DMS79 treated with DMSO at 0.1 percent for 48 hours (cell line): ENCODE data around the gene OR8D4.
"Not testable (repeated sequence)": the region's sequence is repeated elsewhere in the genome, so short reads cannot be mapped to it uniquely, and the experiment has no call there.

Experiments
- DNase-seq: peaks from one replicate; lab custom pipeline; 2025; lab: John Stamatoyannopoulos, UW

Gene OR8D4

DNA sequence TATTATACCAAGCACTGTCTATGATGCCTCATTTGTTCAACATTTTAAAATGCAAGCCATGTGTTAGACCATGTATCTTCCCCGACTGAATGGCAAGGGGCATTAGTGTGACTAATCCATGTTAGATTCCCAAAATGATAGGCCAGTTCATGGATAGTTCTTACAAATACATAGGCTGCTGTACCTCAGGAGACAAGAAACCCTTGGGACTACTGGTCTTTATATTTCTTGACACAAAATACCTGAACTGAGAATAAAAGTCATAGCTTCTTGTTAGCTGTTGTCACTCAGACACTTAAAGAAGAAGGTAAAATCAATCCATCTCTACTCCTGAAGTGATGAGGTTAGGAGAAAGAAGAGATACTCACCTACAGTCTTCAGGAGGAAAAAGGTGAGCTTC lies at the start of gene OR8D4:
OR8D4 (plus strand) TSS at position 301 of the 400 bp plus-strand sequence. CDS start 4,265 bp downstream, outside the sequence.
- DNase-seq, result no peak

DNA sequence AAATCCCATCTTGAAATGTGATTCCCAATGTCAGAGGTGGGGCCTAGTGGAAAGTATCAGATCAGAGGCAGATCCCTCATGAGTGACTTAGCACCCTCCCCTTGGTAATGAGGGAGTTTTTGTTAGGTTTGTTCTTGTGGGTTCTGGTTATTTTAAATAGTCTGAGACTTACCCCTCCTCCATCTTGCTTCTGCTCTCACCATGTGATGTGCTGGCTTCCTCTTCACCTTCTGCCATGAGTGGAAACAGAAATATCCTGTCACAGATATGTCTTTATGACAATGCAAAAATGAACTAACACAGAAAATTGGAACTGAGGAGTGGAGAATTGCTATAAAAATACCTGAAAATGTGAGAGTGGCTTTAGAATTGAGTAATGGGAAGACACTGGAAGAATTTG lies 49.6 kb upstream of the OR8D4 start:
- DNase-seq, result no peak

DNA sequence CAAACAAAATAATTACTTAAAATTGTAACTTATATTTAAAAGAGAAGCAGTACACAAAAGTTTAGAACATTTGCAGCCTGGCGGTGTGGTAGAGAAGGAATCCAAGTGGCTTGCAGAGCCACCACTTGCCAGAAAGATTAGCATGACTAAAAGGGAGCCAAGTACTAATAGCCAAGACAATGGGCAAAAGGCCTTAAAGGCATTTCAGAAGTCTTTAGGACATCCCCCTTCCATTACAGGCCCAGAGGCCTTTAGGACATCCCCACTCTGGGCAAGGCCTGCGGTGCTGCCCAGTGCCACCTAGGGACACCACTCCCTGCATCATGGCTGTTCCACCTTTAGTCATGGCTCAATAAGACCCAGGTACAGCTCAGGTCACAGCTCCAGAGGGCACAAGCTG lies 48.9 kb upstream of the OR8D4 start:
- no peak for DNase-seq

DNA sequence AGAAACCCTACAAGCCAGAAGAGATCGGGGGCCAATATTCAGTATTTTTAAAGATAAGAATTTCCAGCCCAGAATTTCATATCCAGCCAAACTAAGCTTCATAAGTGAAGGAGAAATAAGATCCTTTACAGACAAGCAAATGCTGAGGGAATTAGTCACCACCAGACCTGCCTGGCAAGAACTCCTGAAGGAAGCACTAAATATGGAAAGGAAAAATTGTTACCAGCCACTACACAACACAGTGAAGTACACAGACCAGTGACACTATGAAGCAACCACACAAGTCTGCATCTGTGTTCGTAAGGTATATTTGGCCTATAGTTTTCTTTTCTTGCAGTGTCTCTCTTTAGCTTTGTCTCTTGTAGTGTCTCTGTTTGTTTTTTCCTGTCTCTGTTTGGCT lies 45.5 kb upstream of the OR8D4 start:
- no peak for DNase-seq

DNA sequence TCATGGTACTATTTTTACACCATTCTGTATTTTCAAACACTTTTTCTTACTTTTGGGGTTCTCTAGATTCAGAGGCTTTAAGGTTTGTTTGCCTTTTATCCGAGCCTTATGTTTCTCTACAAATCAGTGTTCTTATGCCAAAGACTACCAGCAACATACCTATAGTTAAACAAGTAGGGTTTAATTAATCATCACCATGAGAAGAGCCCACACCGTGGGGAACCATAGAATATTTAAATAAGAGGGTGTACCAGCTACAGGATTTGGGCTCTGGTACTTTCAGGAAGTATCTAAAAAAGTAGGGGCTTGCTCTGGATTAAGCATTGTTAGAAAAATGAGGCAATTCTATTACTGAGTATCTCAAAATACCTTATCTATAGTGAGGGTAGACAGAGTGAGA lies 42.2 kb upstream of the OR8D4 start:
- DNase-seq, result no peak

DNA sequence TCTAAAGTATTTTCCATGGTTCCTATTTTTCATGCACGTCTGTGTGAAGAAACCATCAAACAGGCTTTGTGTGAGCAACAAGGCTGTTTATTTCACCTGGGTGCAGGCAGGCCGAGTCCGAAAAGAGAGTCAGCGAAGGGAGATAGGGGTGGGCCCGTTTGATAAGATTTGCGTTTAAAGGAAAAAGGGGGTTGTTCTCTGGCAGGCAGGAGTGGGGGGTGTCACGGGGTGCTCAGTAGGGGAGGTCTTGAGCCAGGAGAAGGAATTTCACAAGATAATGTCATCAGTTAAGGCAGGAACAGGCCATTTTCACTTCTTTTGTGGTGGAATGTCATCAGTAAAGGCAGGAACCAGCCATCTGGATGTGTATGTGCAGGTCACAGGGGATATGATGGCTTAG lies 36.7 kb upstream of the OR8D4 start:
- DNase-seq, result not testable (repeated sequence)

DNA sequence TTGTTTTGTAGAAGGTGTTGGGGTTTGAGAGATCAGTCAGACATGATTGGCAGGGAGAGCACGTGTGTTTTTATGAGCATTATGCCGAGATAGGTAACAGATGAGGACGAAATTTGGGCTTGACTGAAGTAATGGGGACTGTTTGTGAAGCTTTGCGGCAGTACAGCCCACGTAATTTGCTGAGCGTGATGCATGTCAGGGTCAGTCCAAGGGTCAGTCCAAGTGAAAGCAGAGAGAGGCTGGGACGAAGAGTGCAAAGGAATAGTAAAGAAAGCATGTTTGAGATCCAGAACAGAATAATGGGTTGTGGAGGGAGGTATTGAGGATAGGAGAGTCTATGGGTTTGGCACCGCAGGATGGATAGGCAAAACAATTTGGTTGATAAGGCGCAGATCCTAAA lies 34.2 kb upstream of the OR8D4 start:
- DNase-seq, result not testable (repeated sequence)

DNA sequence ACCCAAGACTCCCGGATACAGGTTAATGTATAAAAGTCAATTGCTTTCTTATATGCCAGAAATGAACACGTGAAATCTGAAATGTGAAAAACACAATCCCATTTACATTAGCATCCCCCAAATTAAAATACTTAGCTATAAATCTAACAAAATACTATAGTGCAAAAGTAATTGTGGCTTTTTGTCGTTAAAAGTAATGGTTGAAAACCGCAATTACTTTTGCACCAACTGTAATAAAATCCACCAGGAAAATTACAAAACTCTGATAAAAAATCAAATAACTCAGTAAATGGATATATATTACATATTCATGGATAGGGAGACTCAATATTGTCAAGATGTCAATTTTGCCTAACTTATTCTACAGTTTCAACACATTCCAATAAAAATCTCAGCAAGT lies 21.1 kb upstream of the OR8D4 start:
- DNase-seq, result no peak

DNA sequence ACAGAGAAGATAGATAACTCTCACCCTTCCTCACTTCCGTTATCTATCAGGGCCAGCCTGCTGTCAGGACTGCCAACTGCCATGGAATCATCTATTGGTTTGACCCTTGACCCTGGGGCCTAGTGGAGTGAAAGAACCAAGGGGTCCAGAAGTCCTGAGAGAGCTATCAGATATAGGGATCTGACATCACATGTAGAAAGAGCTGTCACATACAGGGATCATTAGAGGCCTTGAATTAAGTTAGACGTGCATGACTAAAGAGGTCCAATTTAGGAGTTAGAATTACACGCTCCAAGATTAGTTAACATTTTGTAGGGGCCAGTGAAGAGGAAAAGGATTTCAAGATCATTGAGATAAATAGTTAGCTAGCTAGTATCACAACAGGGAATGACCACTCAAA lies 16.4 kb upstream of the OR8D4 start, which contains the start of gene TMEM225:
TMEM225 (minus strand) TSS at position 101 of the 400 bp plus-strand sequence. CDS start 245 bp downstream, outside the sequence.
- DNase-seq, result no peak

DNA sequence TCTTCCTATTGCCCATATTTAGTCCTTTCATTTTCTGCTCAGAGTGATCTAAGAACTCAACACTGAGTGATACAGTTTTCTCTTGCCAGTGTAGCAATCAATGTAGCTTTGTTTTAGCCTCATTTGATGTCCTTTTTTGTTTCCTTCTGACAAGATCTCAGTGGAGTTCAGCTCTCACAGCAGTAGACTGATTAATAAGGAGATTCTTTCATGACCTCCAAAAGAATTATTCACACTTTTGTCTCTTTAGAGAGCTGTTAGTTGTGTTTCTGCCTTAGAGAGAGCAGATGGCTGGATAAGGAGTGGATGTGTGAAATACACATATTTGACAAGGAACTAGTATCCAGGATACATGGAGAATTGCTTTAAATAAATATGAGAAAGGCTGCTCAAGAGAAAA lies 9.9 kb upstream of the OR8D4 start:
- no peak for DNase-seq

DNA sequence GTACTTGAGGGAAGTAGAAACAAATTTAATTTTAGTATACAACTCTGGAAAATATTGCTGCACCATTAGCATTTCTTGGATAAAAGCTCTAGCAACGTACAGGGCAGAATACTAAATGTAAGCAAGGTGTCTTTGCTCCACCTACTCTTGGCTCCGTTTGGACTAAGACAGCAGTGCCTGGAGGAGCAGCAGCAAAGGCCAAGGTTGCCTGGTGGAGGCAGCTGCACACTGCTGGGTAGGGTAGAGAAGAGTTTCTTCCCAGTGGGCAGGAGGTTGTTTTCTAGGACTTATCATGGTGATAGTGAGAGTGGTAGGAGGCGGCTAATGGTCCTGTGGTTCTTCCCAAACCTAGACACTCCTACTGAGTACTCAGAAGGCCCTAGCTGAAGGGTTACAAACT lies 2.2 kb upstream of the OR8D4 start:
- no peak for DNase-seq

DNA sequence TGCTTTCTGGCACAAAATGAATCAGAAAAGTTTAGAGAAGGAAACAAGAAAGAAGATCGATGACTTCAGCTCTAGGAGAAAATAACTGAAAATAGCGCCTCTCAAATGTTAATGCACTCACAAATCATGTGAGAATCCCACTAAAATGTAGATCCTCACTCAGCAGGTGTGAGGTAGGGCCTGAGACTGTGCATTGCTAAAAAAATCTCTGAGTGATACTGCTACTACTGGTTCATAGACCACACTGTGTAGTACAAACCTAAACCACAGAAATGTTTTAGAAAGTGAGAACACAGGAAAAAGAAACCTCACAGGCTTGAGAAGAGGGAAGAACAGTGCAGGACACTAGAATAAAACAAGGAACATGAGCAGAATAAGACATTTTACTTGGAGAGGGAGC lies 2.0 kb downstream of the OR8D4 start:
- no peak for DNase-seq

DNA sequence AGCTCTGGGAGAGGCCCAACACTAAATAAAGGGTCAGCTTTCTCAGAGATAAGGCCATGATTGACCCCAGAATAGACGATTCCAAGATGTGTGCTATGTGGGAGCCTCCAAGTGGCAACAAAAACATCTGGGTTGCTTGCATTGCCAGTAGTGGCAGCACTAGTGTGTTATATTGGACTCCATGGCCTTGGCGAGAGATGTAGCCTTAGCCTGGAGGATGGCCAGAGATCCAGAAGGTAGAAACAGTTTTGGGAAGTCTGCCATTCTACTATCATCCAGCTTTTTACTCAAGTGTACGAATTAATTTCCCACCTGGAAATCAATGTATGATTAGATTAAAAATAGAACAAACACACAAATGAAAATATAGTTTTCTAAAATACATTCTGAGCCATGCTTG lies 3.0 kb downstream of the OR8D4 start:
- no peak for DNase-seq

DNA sequence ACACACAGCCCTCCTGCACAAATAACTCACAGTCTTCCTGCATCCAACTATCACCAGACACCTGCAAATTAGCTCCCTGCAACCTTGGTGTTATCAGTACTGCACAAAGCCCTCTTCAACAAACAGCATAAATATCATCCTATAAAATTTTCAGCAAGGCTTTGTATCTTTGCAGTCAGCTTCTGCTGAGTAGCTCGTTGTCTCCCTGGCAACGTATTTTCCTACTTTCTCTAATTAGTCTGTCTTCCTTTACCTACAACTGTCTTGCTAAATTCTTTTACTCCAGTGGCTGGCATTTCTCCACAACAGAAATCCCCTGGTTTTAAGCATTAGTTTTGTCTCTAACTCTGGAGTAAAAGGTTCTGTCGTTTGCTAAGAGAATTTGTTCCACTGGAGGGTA lies 3.9 kb downstream of the OR8D4 start:
- DNase-seq, result no peak

DNA sequence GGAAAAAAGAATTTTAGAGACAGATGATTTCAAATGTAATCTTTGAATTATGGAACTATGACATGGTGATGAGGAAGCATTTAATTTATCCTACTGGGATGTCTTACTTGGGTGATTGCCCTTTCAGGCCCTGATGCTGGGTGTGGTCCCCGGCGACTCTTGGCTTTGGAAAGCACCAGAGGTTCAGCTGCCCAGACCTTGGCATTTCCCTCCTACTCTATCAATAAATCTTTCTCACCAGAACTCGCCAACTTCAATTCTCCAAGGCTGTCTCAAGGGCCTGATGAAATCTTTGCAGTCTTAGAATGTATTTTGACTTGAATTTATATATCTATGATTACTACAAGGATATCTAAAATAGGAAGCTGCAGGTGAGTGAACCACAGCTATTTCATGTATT lies 19.0 kb downstream of the OR8D4 start:
- DNase-seq, result no peak

DNA sequence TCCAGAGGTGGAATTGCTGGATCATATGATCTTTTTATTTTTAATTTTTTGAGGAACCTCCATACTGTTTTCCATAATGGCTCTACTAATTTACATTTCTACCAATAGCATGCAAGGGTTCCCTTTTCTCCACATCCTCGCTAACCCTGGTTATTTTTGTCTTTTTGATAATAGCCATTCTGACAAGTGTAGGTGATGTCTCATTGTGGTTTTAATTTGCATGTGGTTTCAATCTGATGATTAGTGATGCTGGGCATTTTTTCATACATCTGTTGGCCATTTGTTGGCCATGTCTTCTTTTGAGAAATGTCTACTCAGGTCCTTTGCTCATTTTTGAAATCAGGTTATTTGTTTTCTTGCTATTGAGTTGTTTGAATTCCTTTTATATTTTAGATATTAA lies 22.1 kb downstream of the OR8D4 start:
- no peak for DNase-seq

DNA sequence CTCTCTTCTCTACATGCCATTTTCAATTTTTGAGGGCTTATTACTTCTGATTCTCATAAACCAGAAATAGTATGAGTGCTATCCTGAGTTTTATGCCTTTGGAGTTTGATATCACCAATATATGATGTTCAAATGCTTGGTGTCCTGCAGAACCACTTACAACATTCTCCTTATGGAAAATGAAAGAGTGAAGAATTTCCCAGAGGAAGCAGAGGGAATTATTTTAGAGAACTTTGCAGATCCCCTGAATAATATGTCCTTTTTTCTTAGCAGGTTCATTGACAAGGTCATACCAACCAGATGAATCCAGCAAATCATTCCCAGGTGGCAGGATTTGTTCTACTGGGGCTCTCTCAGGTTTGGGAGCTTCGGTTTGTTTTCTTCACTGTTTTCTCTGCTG lies 37.4 kb downstream of the OR8D4 start, which contains the start of gene OR4D5:
OR4D5 (plus strand) TSS at position 301 of the 400 bp plus-strand sequence; CDS start at position 301, 0 bp downstream.
- no peak for DNase-seq

DNA sequence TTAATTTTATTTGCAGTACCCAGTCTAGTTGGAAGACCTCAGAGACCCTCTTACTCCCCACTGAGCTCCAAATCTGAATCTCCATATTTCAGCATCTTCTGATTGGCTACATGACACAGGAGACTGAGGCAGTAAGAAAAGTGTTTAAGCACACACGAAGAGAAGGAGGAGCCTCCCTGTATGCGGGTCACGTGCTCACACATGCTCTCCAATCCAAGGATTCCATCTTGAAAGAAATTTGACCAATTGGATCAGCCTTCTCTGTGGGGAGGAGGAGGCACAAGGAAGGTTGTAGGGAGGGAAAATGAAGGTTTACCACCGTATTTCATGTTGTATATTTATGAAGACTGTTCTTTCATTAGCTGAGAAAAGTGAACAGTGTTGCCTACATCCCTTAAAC lies 40.4 kb downstream of the OR8D4 start:
- DNase-seq, result no peak

DNA sequence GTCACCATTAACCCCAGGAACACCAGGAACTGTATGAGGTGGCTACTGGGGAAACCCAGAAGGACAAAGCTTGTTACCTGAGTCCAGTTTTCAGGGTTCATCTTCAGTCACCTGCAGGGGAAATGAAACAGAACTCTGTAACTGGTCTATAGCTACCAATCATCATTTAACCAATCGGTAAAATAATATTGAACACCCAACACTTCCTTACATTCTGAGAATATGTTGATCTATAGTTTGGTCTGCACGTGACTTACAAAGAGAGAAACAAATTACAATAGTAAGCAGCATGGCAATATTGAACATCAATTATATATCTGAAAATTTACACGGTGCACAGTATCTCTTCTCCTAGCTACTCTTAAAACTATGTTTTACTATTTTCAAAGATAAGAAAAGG lies 41.8 kb downstream of the OR8D4 start, which contains the start of gene OR6T1:
OR6T1 (minus strand) TSS at position 101 of the 400 bp plus-strand sequence; CDS start at position 101, 0 bp downstream.
- DNase-seq, result no peak

DNA sequence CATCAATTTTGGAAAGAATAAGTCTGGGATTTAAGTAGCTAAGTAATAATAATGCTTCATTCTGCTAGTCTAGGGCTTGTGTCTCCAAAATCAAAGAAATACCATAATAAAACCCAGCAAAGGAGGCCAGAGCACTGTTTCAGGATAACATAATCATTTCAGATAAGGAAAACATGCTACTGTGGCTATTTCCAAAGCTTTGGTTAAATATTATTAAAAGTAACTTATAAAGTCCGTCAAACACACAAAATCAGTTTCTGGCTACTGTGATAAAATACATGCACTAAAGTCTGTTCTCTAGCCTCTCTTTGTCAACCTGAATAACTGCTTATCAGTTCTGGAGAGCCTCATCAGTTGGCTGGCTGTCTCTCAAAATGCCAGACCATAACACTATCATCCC lies 43.2 kb downstream of the OR8D4 start:
- no peak for DNase-seq

DNA sequence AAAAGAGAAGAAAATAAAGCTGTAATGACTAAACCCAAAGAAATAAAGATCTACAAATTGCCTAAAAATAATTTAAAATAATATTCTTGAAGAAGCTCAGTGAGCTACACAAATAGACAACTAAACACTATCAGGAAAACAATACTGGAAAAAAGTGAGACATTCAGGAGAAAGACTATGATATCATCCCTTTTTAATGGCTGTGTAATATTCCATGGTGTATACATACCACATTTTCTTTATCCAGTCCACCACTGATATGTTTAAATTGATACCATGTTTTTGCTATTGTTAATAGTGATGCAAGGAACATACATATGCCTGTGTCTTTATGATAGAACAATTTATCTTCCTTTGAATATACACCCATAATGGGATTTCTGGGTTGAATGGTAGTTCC lies 54.8 kb downstream of the OR8D4 start:
- no peak for DNase-seq
